Stimulated activated CD4-positive, alpha-beta T cell treated with anti-CD3 and anti-CD28 coated beads, Interleukin-1b, Interleukin-23, amount 100 ng/mL, for 24 hours (primary cell): ENCODE data around the gene ZNF474.

Experiments
- DNase-seq, 4 experiments: peaks; one replicate each; pipeline ENCODE4 v3.0.0-alpha.2; 2020; ENCODE audit warnings: low read depth in 4 of 4, low spot score in 1 of 4

The ZNF474 gene

GRCh38 chr5:122153230-122153629, 23.9 kb downstream of the ZNF474 start:
- DNase-seq = no peak

DNA sequence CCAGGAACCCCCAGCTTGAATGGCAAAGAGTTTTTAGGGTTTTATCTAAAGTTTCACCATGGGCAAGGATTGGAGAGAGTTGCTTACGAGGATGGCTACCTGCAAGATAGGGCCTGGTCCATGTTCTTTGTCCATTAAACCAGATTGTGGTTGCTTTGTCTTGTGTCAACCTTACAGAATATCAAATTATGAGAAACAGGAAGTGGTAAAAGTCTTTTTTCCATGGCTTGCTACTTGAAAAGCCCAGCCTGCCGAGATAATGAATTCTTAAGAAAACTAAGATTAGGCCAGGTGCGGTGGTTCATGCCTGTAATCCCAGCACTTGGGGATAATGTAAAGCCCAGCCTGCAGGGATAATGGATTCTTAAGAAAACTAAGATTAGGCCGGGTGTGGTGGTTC, 24.4 kb downstream of the ZNF474 start:
- no peak for DNase-seq

GRCh38 chr5:122154491-122154890, 25.1 kb downstream of the ZNF474 start:
- DNase-seq = no peak

GRCh38 chr5:122154910-122155309, 25.6 kb downstream of the ZNF474 start:
- DNase-seq = no peak

DNA sequence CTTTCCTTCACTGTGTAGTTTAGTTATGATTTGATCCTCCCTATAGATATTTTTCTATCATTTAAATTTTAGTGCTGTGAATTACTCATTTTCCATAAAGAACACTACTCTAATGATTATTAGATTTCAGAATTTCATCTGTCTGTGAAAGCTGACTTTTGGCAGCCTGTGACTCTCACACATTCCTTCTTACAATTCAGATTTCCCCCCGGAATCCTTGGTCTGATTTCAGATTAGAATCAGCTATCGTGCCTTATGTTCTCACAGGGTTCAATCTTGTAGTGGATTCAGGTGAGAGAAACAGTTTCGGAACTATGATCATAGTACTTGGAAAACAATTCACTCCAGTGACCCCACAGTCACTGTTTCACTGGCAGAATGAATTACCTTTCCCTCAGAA, 26.2 kb downstream of the ZNF474 start:
- DNase-seq = no peak

GRCh38 chr5:122156724-122157325, 27.5 kb downstream of the ZNF474 start:
- DNase-seq = no peak

GRCh38 chr5:122162100-122162638, 32.8 kb downstream of the ZNF474 start:
- DNase-seq = no peak

DNA sequence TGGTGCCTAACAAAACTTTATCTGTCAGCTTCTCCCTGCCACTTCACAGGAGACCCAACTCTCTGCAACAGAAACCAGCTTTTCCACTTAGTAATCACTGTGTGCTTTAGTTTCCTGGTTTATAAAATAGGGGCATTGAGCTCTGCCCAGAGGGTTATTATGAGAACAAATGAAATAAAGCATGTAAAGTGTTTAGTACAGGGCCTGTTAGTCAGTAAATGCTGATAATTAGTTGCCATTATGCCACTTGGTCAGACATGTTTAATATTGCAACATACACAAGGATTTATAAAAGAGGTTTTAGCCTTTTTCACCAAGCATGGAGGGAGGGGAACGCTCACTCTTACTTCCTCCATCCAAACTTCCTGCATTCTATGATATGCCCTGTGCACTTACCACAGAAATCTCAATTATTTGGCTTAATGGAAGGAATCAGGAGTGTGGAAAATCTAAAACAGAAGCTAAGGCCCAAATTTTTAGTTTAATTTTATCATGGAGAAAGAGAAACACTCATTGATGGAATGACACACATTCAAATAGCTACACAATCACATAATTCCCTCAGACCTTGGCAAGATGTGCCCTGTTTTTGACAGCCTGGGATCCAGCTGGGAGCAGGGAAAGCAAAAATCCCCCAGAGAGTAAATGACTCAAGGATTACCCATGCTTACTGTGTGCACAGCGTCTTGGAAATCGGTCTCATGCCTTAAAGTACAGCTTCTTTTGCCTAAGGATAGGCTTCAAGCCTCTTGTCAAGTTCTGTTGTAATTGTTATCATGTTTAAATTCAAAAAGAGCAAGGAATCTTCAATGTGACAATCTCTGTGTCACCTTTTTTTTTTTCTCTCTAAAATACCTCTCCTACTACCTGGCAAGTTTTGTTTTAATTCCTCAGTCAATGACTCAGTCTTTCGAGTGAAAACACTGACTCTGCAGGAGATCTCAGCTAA, 34.0 kb downstream of the ZNF474 start:
- no peak for DNase-seq

- DNase-seq = no peak
These were observed 34.7 kb downstream of the ZNF474 start for GRCh38 chr5:122164070-122164435.

GRCh38 chr5:122164831-122165558, 35.6 kb downstream of the ZNF474 start:
- no peak for DNase-seq

GRCh38 chr5:122165559-122166078, 36.3 kb downstream of the ZNF474 start:
- DNase-seq = no peak

- DNase-seq = no peak
These were observed 40.2 kb downstream of the ZNF474 start for GRCh38 chr5:122169350-122170103.

DNA sequence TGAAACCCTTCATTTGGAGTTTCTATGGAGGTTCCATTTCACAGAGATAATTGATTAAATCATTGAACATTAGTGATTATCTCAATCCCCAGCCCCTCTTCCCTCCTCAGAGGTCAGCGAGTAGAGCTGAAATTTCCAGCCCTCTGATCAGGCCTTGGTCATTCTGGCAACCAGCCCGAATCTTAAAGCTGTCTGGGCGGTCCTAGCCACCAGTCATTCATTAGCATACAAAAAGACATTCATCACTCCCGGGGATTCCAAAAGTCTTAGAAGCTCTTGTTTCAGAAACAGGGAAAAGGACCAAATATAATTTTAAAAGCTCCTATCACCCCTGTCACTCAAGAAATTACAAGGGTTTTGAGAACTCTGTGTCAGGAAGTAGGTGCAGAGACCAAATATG, 41.3 kb downstream of the ZNF474 start:
- no peak for DNase-seq

GRCh38 chr5:122172207-122172606, 42.9 kb downstream of the ZNF474 start:
- no peak for DNase-seq

- no peak for DNase-seq
These were observed 44.4 kb downstream of the ZNF474 start for GRCh38 chr5:122173474-122174415.

- no peak for DNase-seq
These were observed 45.7 kb downstream of the ZNF474 start for GRCh38 chr5:122175091-122175490.

- DNase-seq = no peak
These were observed 46.5 kb downstream of the ZNF474 start for GRCh38 chr5:122175852-122176251.

- no peak for DNase-seq
These were observed 47.8 kb downstream of the ZNF474 start for GRCh38 chr5:122177161-122177560.

GRCh38 chr5:122179701-122180100, 50.4 kb downstream of the ZNF474 start:
- DNase-seq = no peak
